ENCODE results near the gene TAAR8. TPM values are rescaled to one million over a fixed set of nuclear protein-coding genes. Genes with fewer than 3 reads are reported as not detected.

Gene TAAR8
- total RNA-seq, 1 donor from 2014 or later = not detected

Other genes starting within 250 kb of the TAAR8 start
- 0.27 and 0.29 TPM in 2 replicates for gene MOXD1, start 151.2 kb upstream of the TAAR8 start, total RNA-seq
- gene STX7, start 39.6 kb upstream of the TAAR8 start, total RNA-seq = 17.3 and 17.5 TPM in 2 replicates
- not detected in 2 replicates for gene TAAR9, start 14.4 kb upstream of the TAAR8 start, total RNA-seq
- gene TAAR6, start 17.6 kb downstream of the TAAR8 start, total RNA-seq = not detected in 2 replicates
- gene TAAR5, start 37.1 kb downstream of the TAAR8 start, total RNA-seq = not detected in 2 replicates
- gene TAAR2, start 71.6 kb downstream of the TAAR8 start, total RNA-seq = not detected in 2 replicates
- gene TAAR1, start 106.5 kb downstream of the TAAR8 start, total RNA-seq = not detected in 2 replicates
- gene VNN1, start 161.4 kb downstream of the TAAR8 start, total RNA-seq = not detected in 2 replicates
- gene VNN2, start 205.2 kb downstream of the TAAR8 start, total RNA-seq = 2.5 and 2.7 TPM in 2 replicates
- gene SLC18B1, start 246.0 kb downstream of the TAAR8 start, total RNA-seq = 3.4 and 3.7 TPM in 2 replicates